NB4 (cell line): Measurements from ENCODE around the gene ALOX15B.

ENCODE experiments used
- CTCF ChIP-seq: IDR thresholded peaks from one replicate; pipeline ENCODE4 v1.5.1; 2012; ENCODE audit warnings: low read depth, low read length
- POLR2A ChIP-seq: IDR thresholded peaks from 2 replicates; pipeline ENCODE4 v1.6.1; 2011; ENCODE audit warnings: mild to moderate bottlenecking; ENCODE audit not compliant: insufficient read length; ENCODE audit errors: extremely low read depth

GRCh38 chr17:7997186-7997585, 41.7 kb upstream of the ALOX15B start:
- TF ChIP-seq POLR2A = no peak
- TF ChIP-seq CTCF = no peak
